CD4-positive, alpha-beta T cell (primary cell): ENCODE results near the gene PKD1. TPM values are rescaled to one million over a fixed set of nuclear protein-coding genes. Genes with fewer than 3 reads are reported as not detected.

Experiments
- ATAC-seq: fragments of 200-7000 bp; cut with Tn5 transposase; one replicate; pipeline ENCODE4 v1.10.0; 2022; ENCODE audit warnings: mild to moderate bottlenecking; ENCODE audit not compliant: poor library complexity
- CTCF ChIA-PET: fragments of 350-600 bp; sonication (Branson Sonifier 250); formaldehyde crosslinking; loops from one replicate; lab custom pipeline; 2021; ENCODE audit warnings: antibody characterized with exemption, inconsistent platforms; lab: Charles Lee
- POLR2A ChIA-PET: fragments of 350-600 bp; sonication (Branson Sonifier 250); formaldehyde crosslinking; loops from one replicate; lab custom pipeline; 2021; ENCODE audit warnings: antibody characterized with exemption, inconsistent platforms; lab: Charles Lee
- DNase-seq, 14 experiments: peaks; one replicate each; pipeline ENCODE4 v3.0.0-alpha.2; 2013 to 2020; ENCODE audit warnings: mixed read lengths in 2 of 14
- H3K27ac ChIP-seq, 2 donors: one replicate each; pipeline versions ENCODE4 v1.5.1 to v1.7.0; 2013; ENCODE audit warnings: low read length in 2 of 2, low read depth in 1 of 2, mild to moderate bottlenecking in 1 of 2
- H3K27me3 ChIP-seq, 2 experiments: 1 replicate in 1 of 2; 2 replicates in 1 of 2; pipeline versions ENCODE4 v1.6.1 to v1.7.0; 2013; ENCODE audit warnings: low read length in 2 of 2, control low read depth in 1 of 2, mild to moderate bottlenecking in 1 of 2, moderate library complexity in 1 of 2; ENCODE audit not compliant: insufficient read depth in 2 of 2, control insufficient read depth in 1 of 2
- H3K36me3 ChIP-seq: one replicate; pipeline ENCODE4 v1.6.1; 2013; ENCODE audit warnings: low read length, control low read depth; ENCODE audit not compliant: insufficient read depth
- H3K4me1 ChIP-seq: one replicate; pipeline ENCODE4 v1.6.1; 2013; ENCODE audit warnings: low read length, control low read depth; ENCODE audit not compliant: insufficient read depth
- H3K4me3 ChIP-seq: one replicate; pipeline ENCODE4 v1.5.1; 2013; ENCODE audit warnings: mild to moderate bottlenecking, low read length, moderate library complexity
- H3K9me3 ChIP-seq, 2 experiments: 1 replicate in 1 of 2; 2 replicates in 1 of 2; pipeline versions ENCODE4 v1.6.1 to v1.7.0; 2013; ENCODE audit warnings: low read length in 2 of 2, mild to moderate bottlenecking in 2 of 2, control low read depth in 1 of 2, moderate library complexity in 1 of 2; ENCODE audit not compliant: control insufficient read depth in 1 of 2, insufficient read depth in 1 of 2
- H3K27ac Mint-ChIP-seq: one replicate; pipeline ENCODE4 v1.8.0; 2020; ENCODE audit warnings: mixed read lengths
- H3K27me3 Mint-ChIP-seq: one replicate; pipeline ENCODE4 v1.8.0; 2021; ENCODE audit warnings: mixed read lengths
- H3K36me3 Mint-ChIP-seq: one replicate; pipeline ENCODE4 v1.8.0; 2021; ENCODE audit warnings: low read depth, mixed read lengths
- H3K4me1 Mint-ChIP-seq: one replicate; pipeline ENCODE4 v1.8.0; 2021; ENCODE audit warnings: low read depth, mixed read lengths
- H3K4me3 Mint-ChIP-seq: one replicate; pipeline ENCODE4 v1.8.0; 2020; ENCODE audit warnings: mild to moderate bottlenecking, mixed read lengths
- H3K9me3 Mint-ChIP-seq: one replicate; pipeline ENCODE4 v1.8.0; 2020; ENCODE audit warnings: mixed read lengths
- intact Hi-C, 2 experiments: fragments of 100-400 bp; cut with DNase I in 1 of 2; cut with micrococcal nuclease in 1 of 2; formaldehyde crosslinking; loops; one replicate each; pipeline versions ENCODE4 v1.15.1 to v1.9.0; 2023 to 2025; cut with DNase I, micrococcal nuclease
- total RNA-seq, 174 experiments: library from RNA in 2 of 174; stranded (reverse) in 2 of 174; gene quantifications; one replicate each; pipeline ENCODE4 v1.2.3 and lab custom pipeline; 2021 to 2026
- TF ChIP-seq, protein P1 (sequence below): fragments of 200-600 bp; IDR thresholded peaks from one replicate; pipeline ENCODE4 v1.8.0; 2022; ENCODE audit warnings: antibody characterized with exemption, mild to moderate bottlenecking

Gene PKD1
- total RNA-seq, 2 experiments from 2014 or later, result 80.3 to 85.6 TPM

GRCh38 chr16:2054543-2055245 lies 81.0 kb downstream of the PKD1 start:
- Histone ChIP-seq H3K36me3 (peaks cover 70% of the 10 kb centered on the region), H3K4me3 (no peak overlapping the region), H3K27ac (no peak overlapping the region), H3K9me3 (no peaks in the 10 kb centered on the region), H3K27me3 (no peaks in the 10 kb centered on the region), H3K4me1 (no peaks in the 10 kb centered on the region)
- Mint-ChIP-seq H3K27ac (no peak overlapping the region), H3K27me3 (no peaks in the 10 kb centered on the region), H3K4me3 (no peak overlapping the region), H3K9me3 (no peaks in the 10 kb centered on the region), H3K36me3 (peaks cover 45% of the 10 kb centered on the region), H3K4me1 (no peaks in the 10 kb centered on the region)
- ATAC-seq (no peak), DNase-seq (no peak)
- ChIA-PET CTCF (no interaction called here), POLR2A (no interaction called here)
- TF ChIP-seq, protein P1, sequence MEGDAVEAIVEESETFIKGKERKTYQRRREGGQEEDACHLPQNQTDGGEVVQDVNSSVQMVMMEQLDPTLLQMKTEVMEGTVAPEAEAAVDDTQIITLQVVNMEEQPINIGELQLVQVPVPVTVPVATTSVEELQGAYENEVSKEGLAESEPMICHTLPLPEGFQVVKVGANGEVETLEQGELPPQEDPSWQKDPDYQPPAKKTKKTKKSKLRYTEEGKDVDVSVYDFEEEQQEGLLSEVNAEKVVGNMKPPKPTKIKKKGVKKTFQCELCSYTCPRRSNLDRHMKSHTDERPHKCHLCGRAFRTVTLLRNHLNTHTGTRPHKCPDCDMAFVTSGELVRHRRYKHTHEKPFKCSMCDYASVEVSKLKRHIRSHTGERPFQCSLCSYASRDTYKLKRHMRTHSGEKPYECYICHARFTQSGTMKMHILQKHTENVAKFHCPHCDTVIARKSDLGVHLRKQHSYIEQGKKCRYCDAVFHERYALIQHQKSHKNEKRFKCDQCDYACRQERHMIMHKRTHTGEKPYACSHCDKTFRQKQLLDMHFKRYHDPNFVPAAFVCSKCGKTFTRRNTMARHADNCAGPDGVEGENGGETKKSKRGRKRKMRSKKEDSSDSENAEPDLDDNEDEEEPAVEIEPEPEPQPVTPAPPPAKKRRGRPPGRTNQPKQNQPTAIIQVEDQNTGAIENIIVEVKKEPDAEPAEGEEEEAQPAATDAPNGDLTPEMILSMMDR, result no peak
- intact Hi-C loops, result no loop called here

DNA sequence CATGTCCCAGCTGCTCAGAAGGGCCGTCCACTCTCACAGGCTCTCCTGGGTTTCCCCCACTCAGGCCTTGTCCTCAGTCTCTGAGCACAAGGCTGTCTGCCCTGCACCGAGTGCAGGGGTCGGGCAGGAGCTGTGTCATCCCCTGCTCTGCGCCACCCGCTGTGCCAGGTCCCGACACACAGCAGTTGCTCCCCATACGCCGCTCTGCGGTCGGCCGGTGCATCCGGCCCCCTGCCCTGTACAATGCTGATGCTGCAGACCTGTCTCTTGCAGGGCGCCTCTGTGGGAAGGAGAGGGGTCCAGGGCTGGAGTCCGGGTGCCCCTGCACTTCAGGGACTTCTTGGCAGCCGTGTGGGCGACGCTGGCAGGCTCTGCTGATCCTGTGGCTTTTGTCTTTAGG lies 81.8 kb downstream of the PKD1 start:
- no peak for ATAC-seq
- no peak overlapping the region for H3K4me3 ChIP-seq
- H3K4me3 Mint-ChIP-seq, result no peak overlapping the region
- H3K9me3 ChIP-seq, result no peaks in the 10 kb centered on the region
- no peak overlapping the region for H3K27ac ChIP-seq
- CTCF ChIA-PET, result no interaction called here
- no peak overlapping the region for H3K27ac Mint-ChIP-seq
- peaks cover 70% of the 10 kb centered on the region for H3K36me3 ChIP-seq
- H3K4me1 Mint-ChIP-seq, result peaks cover 3% of the 10 kb centered on the region
- H3K4me1 ChIP-seq, result peaks cover 5% of the 10 kb centered on the region
- H3K36me3 Mint-ChIP-seq, result peaks cover 45% of the 10 kb centered on the region
- POLR2A ChIA-PET, result no interaction called here
- H3K27me3 Mint-ChIP-seq, result no peaks in the 10 kb centered on the region
- DNase-seq, result no peak
- H3K27me3 ChIP-seq, result no peaks in the 10 kb centered on the region
- TF ChIP-seq, protein P1, result no peak
- no peaks in the 10 kb centered on the region for H3K9me3 Mint-ChIP-seq
- intact Hi-C loops, result no loop called here

GRCh38 chr16:2053211-2053610 lies 82.5 kb downstream of the PKD1 start:
- H3K4me3 ChIP-seq, result no peak overlapping the region
- H3K36me3 ChIP-seq, result peaks cover 64% of the 10 kb centered on the region
- TF ChIP-seq, protein P1, result no peak
- ATAC-seq (no peak), DNase-seq (no peak)
- H3K27ac Mint-ChIP-seq, result no peak overlapping the region
- H3K27me3 ChIP-seq, result no peaks in the 10 kb centered on the region
- no peak overlapping the region for H3K27ac ChIP-seq
- H3K4me1 Mint-ChIP-seq, result peaks cover 10% of the 10 kb centered on the region
- no peak overlapping the region for H3K4me3 Mint-ChIP-seq
- no peaks in the 10 kb centered on the region for H3K9me3 Mint-ChIP-seq
- POLR2A ChIA-PET, result no interaction called here
- H3K4me1 ChIP-seq, result peaks cover 12% of the 10 kb centered on the region
- H3K36me3 Mint-ChIP-seq, result peaks cover 40% of the 10 kb centered on the region
- no peaks in the 10 kb centered on the region for H3K9me3 ChIP-seq
- CTCF ChIA-PET, result no interaction called here
- intact Hi-C loops, result no loop called here
- no peaks in the 10 kb centered on the region for H3K27me3 Mint-ChIP-seq
